Endothelial cell of umbilical vein (primary cell): Measurements from ENCODE around the gene PRKG1. TPM values are rescaled to one million over a fixed set of nuclear protein-coding genes. Genes with fewer than 3 reads are reported as not detected.

ENCODE experiments used
- BruUV-seq: library from RNA; stranded (reverse); fragments of 400-500 nt; replicated peaks from 2 replicates; lab custom pipeline; 2021; lab: Mats Ljungman, UMichigan
- CTCF ChIA-PET: fragments of 300-600, 350-600 bp; sonication (Branson Sonifier 250); formaldehyde crosslinking; loops from one replicate; lab custom pipeline; 2021; ENCODE audit warnings: antibody characterized with exemption, inconsistent platforms; lab: Charles Lee
- POLR2A ChIA-PET: fragments of 300-600, 350-600 bp; sonication (Branson Sonifier 250); formaldehyde crosslinking; loops from one replicate; lab custom pipeline; 2021; ENCODE audit warnings: antibody characterized with exemption, inconsistent platforms; lab: Charles Lee
- DNase-seq: peaks from one replicate; pipeline ENCODE4 v3.0.0-alpha.2; 2011; ENCODE audit warnings: low read depth, low spot score
- FAIRE-seq: peaks from 2 replicates; lab custom pipeline; 2011; peaks lifted over from hg19 to GRCh38; lab: Jason Lieb, UNC
- H2AFZ ChIP-seq: 2 replicates; pipeline ENCODE4 v1.6.0; 2012; ENCODE audit warnings: low read depth, low read length, control low read depth, inconsistent platforms
- H3K27ac ChIP-seq: 2 replicates; pipeline ENCODE4 v1.5.1; 2011; ENCODE audit warnings: low read depth, mild to moderate bottlenecking, control low read depth, low read length, moderate library complexity; ENCODE audit not compliant: insufficient read depth
- H3K27me3 ChIP-seq, 2 experiments: 2 replicates each; pipeline versions ENCODE4 v1.6.0 to v1.6.1; 2011; ENCODE audit warnings: low read length in 2 of 2, mixed read lengths in 1 of 2; ENCODE audit not compliant: control insufficient read depth in 2 of 2, insufficient read depth in 2 of 2
- H3K36me3 ChIP-seq, 2 experiments: 2 replicates in 1 of 2; 3 replicates in 1 of 2; pipeline ENCODE4 v1.5.1; 2011; ENCODE audit warnings: low read length in 2 of 2, mild to moderate bottlenecking in 1 of 2, moderate library complexity in 1 of 2; ENCODE audit not compliant: control insufficient read depth in 2 of 2, insufficient read depth in 2 of 2; ENCODE audit errors: extremely low read depth in 1 of 2
- H3K4me1 ChIP-seq: 3 replicates; pipeline ENCODE4 v1.5.1; 2011; ENCODE audit warnings: mild to moderate bottlenecking, low read length; ENCODE audit not compliant: control insufficient read depth, insufficient read depth; ENCODE audit errors: extremely low read depth
- H3K4me2 ChIP-seq: 2 replicates; pipeline ENCODE4 v1.6.1; 2011; ENCODE audit warnings: low read length, control low read depth, mixed read lengths; ENCODE audit not compliant: insufficient read depth
- H3K4me3 ChIP-seq, 3 experiments: fragments of 200-600 bp in 1 of 3; sonication (generic), shearing (Covaris generic) in 1 of 3; replicated peaks in 1 of 3; 2 replicates each; pipeline ENCODE4 v1.5.1; 2011 to 2016; ENCODE audit warnings: control low read depth in 3 of 3, low read length in 3 of 3, mild to moderate bottlenecking in 2 of 3, inconsistent platforms in 1 of 3, low read depth in 1 of 3, moderate library complexity in 1 of 3; ENCODE audit not compliant: insufficient read depth in 1 of 3
- H3K79me2 ChIP-seq: 2 replicates; pipeline ENCODE4 v1.6.0; 2012; ENCODE audit warnings: low read length, inconsistent platforms; ENCODE audit not compliant: control insufficient read depth, insufficient read depth
- H3K9ac ChIP-seq: replicated peaks from 2 replicates; pipeline ENCODE3; 2011; ENCODE audit warnings: low read length, control low read depth; ENCODE audit not compliant: insufficient read depth; ENCODE audit errors: extremely low read depth
- H3K9me1 ChIP-seq: replicated peaks from 3 replicates; pipeline ENCODE4 v1.6.0; 2011; ENCODE audit warnings: mild to moderate bottlenecking, low read length; ENCODE audit not compliant: control insufficient read depth, insufficient read depth; ENCODE audit errors: extremely low read depth
- H3K9me3 ChIP-seq: replicated peaks from 2 replicates; pipeline ENCODE4 v1.5.1; 2012; ENCODE audit warnings: low read length, inconsistent platforms; ENCODE audit not compliant: control insufficient read depth, insufficient read depth
- H4K20me1 ChIP-seq: replicated peaks from 2 replicates; pipeline ENCODE3; 2011; ENCODE audit warnings: mild to moderate bottlenecking, low read length; ENCODE audit not compliant: control insufficient read depth, insufficient read depth; ENCODE audit errors: extremely low read depth
- GATA2 ChIP-seq: IDR thresholded peaks from 2 replicates; pipeline ENCODE4 v1.7.0; 2011; ENCODE audit warnings: low read depth, mild to moderate bottlenecking, moderate library complexity, mixed read lengths, low read length; ENCODE audit not compliant: insufficient read length, insufficient read depth
- JUN ChIP-seq: IDR thresholded peaks from 2 replicates; pipeline ENCODE4 v1.6.1; 2011; ENCODE audit warnings: borderline replicate concordance, low read depth; ENCODE audit not compliant: insufficient read length, insufficient read depth
- MAX ChIP-seq: IDR thresholded peaks from 2 replicates; pipeline ENCODE4 v1.6.1; 2011; ENCODE audit not compliant: insufficient read depth, insufficient read length
- POLR2A ChIP-seq: IDR thresholded peaks from 2 replicates; pipeline ENCODE4 v1.6.1; 2012; ENCODE audit warnings: low read depth, mild to moderate bottlenecking, control low read depth, low read length
- dilution Hi-C: fragments of 300-500 bp; cut with MboI; formaldehyde crosslinking; loops from one replicate; pipeline ENCODE4 v1.15.0; 2019; ENCODE audit warnings: low sequenced_read_pairs; ENCODE audit not compliant: extremely low pct_ligation_motif_present
- intact Hi-C: fragments of 100-400 bp; cut with micrococcal nuclease; formaldehyde crosslinking; loops from one replicate; pipeline ENCODE4 v1.10.0; 2022
- polyA plus RNA-seq, 4 experiments: library from polyadenylated mRNA; depleted of rRNA in 3 of 4; stranded (reverse) in 3 of 4; unstranded in 1 of 4; fragments of >200 nt; gene quantifications; 2 replicates each; pipeline versions ENCODE4 v1.2.1 to v1.2.3, GENCODE V29; 2011 to 2012; ENCODE audit warnings: missing spikeins in 1 of 4
- total RNA-seq: library from RNA; stranded (reverse); gene quantifications from 2 replicates; pipeline ENCODE4 v1.2.3, GENCODE V29; 2021

PRKG1 gene
- total and polyA plus RNA-seq, 2 donors (not counting 3 experiments of a cell fraction or from before 2014, with no cell fraction given), result 0.01 to 0.18 TPM

- POLR2A ChIA-PET, result interaction anchor here (0.6 to 3.4 kb wide), 6 partner anchors 20 to 265 kb away, joined by 3 to 21 read pairs (median 6); no protein-coding TSS in a partner anchor
- peak overlapping the region; percentile 89 for H3K9ac ChIP-seq
- FAIRE-seq (peak; percentile 43), DNase-seq (peak; percentile 69)
- H3K36me3 ChIP-seq, result no peaks in the 10 kb centered on the region
- peaks cover 38% of the 10 kb centered on the region for H3K4me1 ChIP-seq
- H3K27me3 ChIP-seq, result no peaks in the 10 kb centered on the region
- no peaks in the 10 kb centered on the region for H3K9me1 ChIP-seq
- BruUV-seq, result no TSS peak
- intact Hi-C loops, result loop anchor here (5.0 kb wide), 1 partner anchor 354 kb away; no protein-coding TSS in a partner anchor
- TF ChIP-seq JUN (no peak), GATA2 (peak; percentile 52), POLR2A (no peak), MAX (no peak)
- no peaks in the 10 kb centered on the region for H4K20me1 ChIP-seq
- H3K4me2 ChIP-seq, result peak overlapping the region; percentile 93
- H3K79me2 ChIP-seq, result peaks cover 30% of the 10 kb centered on the region
- CTCF ChIA-PET, result interaction anchor here (0.7 to 16.5 kb wide), 18 partner anchors 9 to 465 kb away, joined by 3 to 630 read pairs (median 4); no protein-coding TSS in a partner anchor
- peak overlapping the region; percentile 71 for H3K27ac ChIP-seq
- peak overlapping the region; percentile 89 for H2AFZ ChIP-seq
- H3K9me3 ChIP-seq, result no peaks in the 10 kb centered on the region
- dilution Hi-C loops, result no loop called here
- H3K4me3 ChIP-seq, result peak overlapping the region; percentile 32 to 98 (median 90)
Observed at GRCh38 chr10:52313256-52313932, 1239.1 kb downstream of the PRKG1 start.
